NCI-H2196 (cell line): ENCODE results near the gene CLMN.

Experiments
- DNase-seq: peaks from one replicate; lab custom pipeline; 2025; ENCODE audit not compliant: unreplicated experiment; lab: John Stamatoyannopoulos, UW

Gene CLMN

DNA sequence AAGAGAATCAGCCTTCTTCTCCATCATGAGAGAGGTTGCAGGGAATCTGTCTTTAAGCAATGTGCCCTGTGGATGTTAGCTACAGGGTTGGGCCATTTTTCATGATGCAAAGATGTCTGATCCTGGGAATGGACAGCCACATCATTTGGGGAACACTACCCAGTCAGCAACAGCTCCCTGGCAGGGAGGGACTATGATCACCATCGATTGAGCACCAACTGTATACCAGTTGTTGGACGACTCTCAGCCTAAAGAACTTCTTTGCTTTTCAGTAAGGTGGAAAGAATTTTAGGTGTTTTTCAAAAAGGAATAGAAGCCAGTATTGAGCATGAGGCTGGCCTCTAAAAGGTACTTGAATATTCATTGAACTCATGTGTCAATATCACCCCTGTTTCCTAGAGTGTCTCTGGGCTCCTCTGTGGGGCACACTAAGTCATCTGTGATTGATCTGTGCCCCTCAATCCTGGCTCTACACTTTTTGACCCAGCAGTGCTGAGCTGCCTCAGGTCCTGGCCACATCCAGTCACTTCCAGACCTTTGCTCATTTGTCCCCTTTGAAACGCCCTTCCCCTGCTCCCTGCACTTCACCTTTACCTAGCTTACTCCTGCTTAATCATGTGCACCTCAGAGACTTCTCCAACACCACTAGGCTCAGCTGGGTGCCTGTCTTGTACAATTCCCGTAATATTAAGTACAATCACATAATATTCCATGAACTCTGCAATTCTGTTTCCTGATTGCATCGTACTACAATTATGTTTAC, 2.2 kb upstream of the CLMN start:
- no peak for DNase-seq

DNA sequence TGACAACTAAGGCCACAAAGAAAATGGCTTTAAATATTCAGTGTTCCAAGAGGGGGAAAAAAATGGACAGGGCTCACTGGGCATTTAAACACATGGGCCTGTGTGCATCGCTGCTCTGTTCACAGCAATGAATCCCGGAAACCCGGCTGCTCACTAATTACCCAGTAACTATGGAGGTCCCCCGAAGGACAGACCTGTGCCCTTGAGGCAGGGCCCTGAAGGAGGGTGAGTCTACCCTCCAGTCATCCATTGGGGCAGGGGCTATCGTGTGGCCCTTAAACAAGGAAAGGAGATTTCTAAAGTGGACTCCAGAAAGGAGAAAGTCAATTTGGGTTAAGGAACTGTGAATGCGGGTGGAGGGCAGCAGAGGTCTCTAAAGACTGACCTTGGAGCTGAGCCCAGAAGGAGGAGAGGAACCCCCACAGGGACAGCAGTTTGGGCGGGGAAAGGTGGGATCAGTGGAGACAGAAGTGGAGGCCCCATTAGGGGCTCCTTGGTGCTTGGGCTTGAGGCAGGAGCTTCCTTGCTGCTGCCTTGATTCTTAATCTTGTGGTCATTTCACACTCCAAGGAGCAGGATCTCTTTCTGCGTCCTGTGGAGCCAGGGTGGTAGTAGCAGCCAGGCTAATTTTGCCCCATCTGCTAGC, 1.4 kb upstream of the CLMN start:
- DNase-seq = no peak

DNA sequence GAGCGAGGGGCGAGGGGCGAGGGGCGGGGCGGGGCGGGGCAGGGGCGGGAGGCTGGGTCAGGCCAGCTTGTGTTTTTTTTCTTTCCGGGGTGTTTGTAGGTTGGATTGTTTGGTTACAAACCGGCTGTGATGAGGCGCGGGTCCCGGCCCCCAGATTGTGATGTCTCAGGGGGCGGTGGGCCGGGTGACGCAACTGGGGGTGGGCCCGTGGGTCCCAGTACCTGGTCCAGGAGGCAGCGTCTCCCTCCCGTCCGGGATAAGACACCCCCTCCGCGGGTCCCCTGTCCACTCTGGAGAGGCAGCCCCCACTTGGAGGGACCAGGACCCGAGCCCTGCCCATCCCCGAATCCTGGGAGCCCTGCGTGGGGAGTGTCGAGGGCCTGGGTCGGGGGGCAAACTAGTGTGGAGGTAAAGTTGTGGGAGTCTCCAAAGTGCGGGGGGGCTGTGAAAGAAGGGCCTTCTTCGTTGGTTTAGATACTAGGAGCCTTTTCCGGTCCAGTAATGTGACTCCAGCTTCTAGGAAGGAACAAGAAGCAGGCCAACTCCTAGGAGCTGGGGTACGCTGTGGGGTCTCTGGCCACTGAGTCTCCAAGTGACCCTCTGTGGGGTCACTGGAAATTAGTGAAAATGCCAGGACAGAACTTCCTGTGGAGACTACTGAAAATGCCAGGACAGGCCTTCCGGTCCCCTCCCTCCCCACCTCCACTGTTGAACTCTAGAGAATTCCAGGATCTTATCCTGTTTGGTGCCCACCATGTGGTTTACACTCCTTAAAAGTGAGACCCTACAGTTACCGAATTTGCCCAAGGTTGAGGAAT, 579 bp upstream of the CLMN start:
- DNase-seq = no peak

DNA sequence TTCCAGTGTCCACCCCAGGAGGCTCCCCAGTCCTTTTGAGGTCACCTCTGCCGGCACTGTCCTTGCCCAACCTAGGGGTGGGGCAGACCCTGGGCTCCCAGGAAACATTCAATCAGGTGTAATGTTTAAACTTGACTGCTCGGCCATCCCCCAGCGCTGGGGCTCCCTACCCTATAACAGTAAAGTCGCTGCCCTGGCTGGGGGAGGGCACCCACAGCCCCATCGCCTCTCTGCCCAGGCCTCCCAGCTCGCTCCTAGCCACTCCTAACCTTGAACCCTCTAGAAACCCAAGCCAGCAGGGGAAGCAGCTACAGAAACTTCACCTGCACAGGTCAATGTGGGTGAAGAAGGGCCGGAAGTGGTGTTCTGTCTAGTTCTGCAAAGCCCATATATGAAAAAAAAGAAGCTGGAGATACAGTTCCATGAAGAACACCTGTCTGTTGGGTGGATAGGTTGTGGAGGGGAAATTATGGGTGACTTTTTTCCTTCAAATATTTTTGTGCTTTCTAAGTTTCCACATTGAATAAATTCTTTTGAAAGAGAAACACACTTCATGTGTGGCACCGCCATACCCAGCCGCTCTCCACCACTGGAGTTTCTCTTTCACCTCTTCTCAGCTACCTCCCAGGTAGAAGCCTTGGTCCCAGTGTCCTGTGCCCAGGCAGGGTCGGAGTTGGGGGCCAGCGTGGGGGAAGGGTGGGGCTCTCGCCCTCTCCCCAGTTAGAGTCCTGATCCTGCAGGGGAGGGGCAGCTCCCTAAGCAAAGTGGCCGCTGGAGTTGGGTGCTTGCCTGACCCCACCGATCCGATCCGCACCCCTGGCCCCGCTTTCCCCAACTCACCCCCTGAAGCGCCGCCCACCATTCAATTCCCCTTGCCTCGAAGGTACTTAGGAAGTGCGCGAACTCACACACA, 1.1 kb downstream of the CLMN start:
- no peak for DNase-seq

DNA sequence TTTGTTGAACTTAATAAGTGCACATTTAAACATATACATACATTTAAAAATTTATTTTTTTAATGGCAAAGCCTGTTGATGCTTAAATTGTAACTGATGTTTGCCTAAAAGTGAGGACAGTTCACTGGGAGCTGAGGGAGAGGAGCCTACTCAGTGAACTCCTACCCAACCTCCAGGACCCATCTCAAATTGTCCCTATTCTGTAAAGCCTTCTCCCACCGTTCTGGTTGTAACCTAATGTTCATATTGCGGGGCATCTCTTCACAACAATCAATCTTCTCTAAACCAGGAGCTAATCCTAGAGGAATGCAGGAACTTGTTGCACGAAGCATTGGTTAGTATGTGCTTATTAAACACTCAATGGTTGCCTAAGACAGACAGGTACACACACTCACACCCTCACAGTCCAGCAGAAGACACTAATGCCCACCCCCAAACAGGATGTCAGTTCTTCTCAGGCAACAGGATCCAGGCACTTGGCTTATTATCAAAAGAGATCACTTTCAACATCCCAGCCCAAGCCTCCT, 1.8 kb downstream of the CLMN start:
- DNase-seq = no peak

DNA sequence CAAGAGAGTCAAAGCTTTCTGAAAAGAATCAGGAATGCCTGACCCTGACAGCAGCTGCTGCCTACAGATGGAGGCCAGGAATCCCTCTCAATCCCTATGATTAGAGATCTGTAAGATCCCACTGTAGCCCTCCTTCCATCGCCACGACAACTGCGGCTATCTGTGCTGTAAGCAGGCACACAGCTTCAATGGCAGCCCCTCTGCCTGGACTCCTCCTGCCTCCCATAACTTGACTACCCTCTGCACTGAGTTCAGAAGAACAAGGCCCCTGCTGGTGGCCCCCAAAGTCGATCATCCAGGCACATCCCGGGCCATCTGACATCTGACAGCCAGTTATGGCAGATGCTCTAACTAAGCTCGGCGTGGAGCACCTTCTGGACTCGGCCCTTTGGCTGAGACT, 2.9 kb downstream of the CLMN start:
- DNase-seq = no peak

DNA sequence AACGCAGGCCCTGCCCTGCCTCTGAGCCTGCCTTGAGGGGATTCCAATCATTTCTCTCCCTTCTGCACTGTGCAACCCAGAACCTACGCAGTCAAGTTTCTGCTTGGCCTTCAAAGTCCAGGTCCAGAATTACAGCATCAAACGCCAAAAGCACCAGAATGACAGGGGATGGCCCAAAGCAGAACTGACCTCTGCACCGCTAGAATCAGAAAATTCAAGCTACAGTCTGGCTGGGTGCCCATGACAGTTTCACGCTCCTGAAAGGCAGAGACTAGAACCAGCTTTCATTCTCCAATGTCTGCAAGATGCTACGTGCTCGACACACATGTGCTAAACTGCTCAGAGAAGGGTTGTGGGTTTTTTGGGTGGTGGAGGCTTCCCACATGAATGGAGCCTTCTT, 4.1 kb downstream of the CLMN start:
- no peak for DNase-seq

DNA sequence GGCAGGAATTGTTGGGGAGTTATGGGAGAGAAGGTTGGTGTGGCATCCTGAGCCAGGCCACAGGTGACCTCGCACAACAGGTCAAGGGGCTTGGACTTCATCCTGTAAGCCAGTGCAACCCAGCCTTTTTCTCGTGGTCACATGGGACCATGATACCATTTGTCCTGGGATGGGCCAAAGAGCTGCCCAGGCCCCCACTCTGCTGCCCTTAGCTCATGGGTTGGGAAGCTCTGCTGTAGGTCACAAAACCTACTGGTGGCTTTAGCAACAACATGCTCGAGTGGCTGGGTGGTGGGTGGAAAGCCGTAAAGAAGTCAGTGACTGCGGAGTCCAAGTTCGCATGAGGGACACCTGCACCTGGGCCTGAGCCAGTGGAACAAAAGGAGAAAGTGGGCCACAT, 4.6 kb downstream of the CLMN start:
- DNase-seq = no peak

DNA sequence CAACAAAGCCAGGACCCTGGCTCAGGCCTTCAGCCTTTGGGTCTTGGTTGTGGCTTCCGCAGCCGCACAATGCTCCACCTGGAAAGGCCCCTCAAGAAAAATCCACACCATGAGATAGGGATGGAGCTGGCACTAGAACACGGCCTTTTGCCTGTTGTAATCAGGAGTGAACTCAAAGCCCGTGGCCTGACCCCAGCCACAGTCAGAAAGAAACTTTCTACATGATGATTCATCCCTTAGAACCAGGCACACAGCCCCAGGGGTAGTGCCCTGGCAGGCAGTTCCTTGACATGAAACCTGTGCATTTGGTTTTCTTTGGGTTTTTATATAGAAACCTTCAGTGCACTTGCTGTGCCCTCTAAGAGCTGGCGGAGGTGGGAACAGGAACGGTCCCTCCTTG, 5.1 kb downstream of the CLMN start:
- no peak for DNase-seq

DNA sequence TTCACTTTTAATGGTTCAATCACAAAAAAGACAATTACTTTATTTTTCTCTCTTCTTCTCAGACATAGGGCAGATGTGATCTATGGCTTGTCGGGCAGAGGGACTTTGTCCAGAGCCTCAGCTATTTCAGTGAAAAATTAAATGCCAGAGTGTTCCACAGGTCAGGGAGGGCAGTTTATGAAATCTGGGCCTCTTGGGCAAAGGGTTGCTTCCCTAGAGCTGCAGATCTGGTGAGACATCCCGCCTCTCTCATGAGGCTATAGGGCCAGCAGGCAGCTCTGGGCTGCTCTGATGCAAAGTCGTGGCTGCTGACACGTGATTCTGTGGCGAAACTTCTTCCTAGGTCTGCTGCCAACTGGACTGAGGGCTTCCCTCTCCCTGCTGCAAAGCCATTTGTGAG, 6.0 kb downstream of the CLMN start:
- no peak for DNase-seq

DNA sequence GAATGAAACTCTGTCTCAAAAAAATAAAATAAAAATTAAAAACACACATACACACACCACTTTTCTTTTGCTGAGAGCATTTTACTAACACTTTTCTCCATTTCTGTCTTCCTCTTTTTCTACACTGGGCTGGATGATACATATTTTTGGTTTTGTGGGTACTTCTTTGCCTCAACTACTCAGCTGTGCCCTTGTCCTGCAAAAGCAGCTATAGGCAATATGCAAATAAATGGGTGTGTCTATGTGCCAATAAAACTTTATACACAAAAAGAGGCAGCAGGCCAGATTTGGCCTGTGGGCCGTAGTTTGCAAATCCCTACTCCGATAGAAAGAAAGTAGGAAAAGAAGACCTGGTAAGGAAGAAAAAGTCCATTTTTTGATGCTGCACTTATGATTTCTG, 6.5 kb downstream of the CLMN start:
- no peak for DNase-seq

DNA sequence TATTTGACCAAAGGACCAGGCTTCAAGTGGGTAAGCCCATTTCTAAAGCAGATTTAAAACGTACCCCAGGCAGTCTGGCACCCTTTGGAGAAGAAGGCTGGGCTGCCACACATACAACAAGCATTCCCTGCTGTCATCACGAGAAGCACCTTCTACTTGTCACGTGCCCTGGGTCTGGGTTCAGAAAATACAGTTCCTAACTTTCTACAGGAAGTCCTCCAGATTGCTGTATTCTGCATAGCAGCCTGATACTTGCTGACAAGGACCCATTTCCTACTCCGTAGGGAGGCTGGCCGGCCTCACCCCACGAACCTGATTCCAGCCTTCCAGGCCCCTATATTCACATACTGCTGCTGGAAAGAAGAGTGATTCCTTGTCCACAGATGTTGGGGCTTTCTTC, 7.4 kb downstream of the CLMN start:
- no peak for DNase-seq

DNA sequence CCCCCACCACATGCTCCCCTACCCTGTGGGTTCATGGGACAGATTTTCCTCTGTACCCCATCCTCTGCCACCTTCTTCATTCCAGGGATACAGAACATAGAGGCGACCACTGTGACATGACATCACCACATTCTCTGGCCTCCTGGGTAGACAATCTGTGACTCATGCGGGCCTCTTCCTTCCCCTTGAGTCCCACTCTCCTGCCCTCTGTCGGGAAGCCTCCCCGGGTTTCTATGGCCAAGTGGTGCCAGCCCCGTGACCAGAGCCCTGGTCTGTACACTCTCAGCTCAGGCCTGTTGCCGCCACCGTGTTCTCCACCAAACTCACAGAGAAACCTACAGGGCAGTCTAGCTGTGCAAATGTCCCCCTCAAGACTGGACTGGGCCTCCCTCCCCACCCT, 8.0 kb downstream of the CLMN start:
- no peak for DNase-seq

DNA sequence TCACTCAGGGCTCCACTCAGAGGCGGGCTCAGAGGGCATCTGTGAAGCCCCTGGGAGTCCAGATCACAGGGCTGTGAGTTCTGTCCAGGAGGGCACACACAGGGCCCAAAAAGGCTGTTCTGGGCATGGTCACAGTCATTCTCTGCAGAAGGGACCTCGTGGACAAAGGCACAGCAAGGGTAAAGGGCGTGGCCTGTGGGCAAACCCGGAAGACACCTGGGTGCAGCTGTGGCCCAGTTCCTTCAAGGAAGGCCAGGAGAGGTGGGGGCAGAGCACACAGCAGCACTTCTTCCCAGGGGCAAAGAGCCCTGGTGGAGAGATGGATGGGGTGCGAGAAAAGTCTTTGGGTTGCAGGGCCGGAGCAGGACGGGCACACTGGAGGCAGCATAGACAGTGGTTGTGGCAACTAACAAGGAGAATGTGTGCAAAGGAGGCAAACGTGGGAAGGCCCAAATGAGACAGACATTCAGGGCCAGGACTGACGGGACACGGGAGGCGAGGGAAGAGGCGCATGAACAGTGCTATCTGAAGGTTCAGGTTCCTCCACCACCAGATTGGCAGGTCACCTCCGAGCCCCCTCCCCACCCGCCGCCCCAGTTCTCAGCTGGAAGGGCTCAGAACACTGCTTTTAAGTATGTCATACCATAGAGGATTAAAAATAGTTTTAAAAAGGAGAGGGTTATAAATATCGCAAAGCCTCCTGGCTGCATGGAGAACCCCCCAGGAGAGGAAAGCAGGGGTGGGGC, 8.9 kb downstream of the CLMN start:
- DNase-seq = no peak

DNA sequence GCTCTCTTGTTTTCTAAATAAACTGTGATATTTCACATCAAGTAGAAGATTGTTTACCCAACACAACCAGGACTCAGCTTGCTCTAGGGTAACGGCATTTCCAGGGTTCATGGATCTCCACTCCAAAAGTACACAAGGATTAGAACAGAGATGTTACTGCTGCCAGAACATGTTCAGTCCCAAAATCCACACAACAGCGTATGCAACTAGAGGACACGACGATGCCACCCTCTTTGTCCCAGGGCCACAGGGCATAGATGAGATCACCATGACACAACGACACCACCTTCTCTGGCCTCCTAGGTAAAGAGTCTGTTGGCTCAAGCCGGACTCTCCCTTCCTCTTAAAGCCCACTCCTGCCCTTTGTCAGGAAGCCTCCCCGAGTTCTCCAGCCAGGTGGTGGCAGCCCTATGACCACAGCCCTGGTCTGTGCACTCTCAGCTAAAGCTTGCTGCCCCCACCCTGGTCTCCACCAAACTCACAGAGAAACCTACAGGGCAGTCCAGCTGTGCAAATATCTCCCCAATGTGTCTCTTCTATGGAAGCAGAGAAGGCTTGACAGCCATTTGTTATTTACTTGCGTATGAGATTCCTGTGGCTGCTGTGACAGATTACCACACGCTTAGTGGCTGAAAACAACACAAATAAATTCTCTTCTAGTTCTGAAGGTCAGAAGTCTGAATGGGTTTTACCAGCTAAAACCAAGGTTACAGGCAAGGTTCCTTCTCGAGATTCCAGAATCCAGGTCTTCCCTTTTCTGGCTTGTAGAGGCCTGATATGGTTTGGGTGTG, 10.3 kb downstream of the CLMN start:
- no peak for DNase-seq

DNA sequence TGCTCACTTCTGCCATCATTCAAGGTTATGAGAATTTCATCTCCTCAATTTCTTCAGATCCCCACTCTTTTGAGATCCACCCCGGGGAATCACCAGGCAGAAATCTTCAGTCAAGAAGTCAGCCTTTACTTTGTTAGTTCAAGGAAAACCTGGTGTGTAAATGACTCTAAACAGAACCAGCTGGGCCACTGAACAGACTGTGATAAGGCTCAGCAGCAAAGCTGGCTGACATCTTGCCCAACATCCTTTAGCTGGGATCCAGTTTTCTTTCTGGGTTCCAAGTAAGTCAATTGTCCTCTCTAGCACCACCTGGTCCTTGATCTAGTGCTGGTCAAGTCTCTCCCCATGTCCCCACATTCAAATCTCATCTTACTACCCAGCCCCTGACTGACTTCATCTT, 11.6 kb downstream of the CLMN start:
- no peak for DNase-seq

DNA sequence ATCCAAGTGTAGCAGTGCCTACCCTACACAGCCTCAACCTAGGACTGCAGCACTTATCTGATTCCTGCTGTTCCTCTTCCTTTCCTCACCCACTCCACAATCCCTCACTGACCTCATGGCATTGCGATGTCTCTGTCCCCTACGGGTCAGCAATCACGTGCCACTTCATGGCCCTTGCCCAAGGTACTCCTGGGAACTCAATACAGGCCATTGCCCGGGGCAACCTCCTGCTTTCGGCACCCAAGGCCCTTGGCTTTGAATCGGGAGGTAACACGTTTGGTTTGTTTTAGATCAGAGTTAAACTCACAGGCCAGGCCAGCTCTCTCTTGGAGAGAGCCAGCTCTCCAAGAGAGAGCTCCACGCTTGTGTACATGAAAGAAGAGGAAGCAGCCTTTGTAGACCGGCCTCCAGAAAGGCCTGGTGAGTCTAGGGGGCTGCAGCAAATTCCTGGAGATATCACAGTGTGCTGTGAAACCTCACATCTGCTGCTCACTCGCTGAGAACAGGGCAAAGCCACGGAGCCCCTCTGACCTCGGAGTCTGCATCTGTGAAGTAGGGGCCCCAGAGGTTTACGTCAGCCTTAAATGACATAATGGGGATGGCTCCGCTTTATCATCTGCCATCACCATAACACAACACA, 12.2 kb downstream of the CLMN start:
- no peak for DNase-seq

DNA sequence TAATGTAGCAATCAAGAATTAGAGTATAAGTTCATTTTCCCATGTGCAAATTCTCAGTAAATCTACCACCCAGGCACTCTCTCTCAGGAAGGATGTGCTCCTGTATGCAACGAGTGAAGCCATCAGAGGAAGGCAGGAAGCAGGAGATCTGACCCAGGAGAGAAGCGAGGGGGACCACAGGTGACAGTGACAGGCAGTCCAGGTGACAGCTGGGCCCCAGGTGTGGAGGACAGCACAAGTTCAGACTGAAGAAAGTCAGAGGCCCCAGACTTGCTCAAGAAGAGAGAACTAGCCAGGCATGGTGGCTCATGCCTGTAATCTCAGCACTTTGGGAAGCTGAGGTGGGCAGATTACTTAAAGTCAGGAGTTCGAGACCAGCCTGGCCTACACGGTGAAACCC, 13.8 kb downstream of the CLMN start:
- DNase-seq = no peak

DNA sequence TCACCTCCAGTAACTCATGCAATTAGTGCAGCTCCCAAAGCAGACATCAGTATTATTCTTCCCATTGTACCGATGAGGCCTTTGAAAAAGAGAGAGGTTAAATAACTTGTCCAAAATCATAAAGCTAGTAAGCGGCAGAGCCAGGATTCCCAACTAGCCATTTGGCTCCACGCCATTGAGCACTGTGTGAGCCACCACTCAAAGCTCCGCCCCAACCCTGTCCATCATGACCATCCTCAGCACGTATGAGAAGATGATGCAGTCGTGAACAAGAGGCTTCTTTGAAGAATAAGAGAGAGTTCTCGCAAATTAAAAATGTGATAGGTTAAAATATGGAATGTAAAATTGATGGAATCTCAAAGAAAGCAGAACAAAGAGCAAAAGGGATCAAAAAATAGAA, 14.6 kb downstream of the CLMN start:
- DNase-seq = no peak
